ENCODE measurements around the gene CFH.
A peak's percentile ranks its signal among the peaks of the same experiment; 100 is the strongest.

GRCh38 chr1:196723325-196724185 is 71.7 kb downstream of the CFH start:
- TF ChIP-seq CTCF (IDR thresholded peaks at IDR 0.05; ENCODE audit: extremely low read depth in 1 of 2, insufficient read depth in 1 of 2, low read depth in 1 of 2, low read length in 2 of 2) (peak; percentile 8 to 62), EZH2 (IDR thresholded peaks at IDR 0.05; ENCODE audit: borderline replicate concordance, low read depth, low read length, severe bottlenecking) (no peak), POLR2AphosphoS5 (IDR thresholded peaks at IDR 0.05; ENCODE audit: insufficient read depth, low read depth, low read length) (no peak)

Data from endothelial cell of umbilical vein (primary cell).